ENCODE results near the gene PXDN. TPM values are rescaled to one million over a fixed set of nuclear protein-coding genes. Genes with fewer than 3 reads are reported as not detected.

PXDN gene
- total and polyA plus RNA-seq, 4 donors, result 10.6 to 109 (median 81.7) TPM

GRCh38 chr2:1588051-1588977 is 156.0 kb downstream of the PXDN start:
- intact Hi-C loops (cut with DNase I), result no loop called here
- no peak for ATAC-seq (ENCODE audit: low FRiP score)
- H3K4me1 ChIP-seq (ENCODE audit: control insufficient read depth in 1 of 2, insufficient read depth in 2 of 2, low read length in 2 of 2), result no peaks in the 10 kb centered on the region
- H3K36me3 ChIP-seq (ENCODE audit: control insufficient read depth in 1 of 2, insufficient read depth in 2 of 2, low read length in 1 of 2), result no peaks in the 10 kb centered on the region
- no peaks in the 10 kb centered on the region for H3K9me3 ChIP-seq (ENCODE audit: control insufficient read depth, low read length)
- 90 to 93% methylated on average over 27 of the region's 27 CpGs for WGBS, 2 donors
- H3K27me3 ChIP-seq (ENCODE audit: control insufficient read depth in 1 of 2, insufficient read depth in 2 of 2, low read length in 1 of 2), result no peaks in the 10 kb centered on the region
- H3K4me3 ChIP-seq (ENCODE audit: low read length in 2 of 2), result no peak overlapping the region
- no peak overlapping the region for H3K27ac ChIP-seq (ENCODE audit: low read depth in 1 of 2, low read length in 2 of 2)
- peak in 1 of 2 donors; percentile 61 for DNase-seq

- H3K4me1 ChIP-seq (ENCODE audit: control insufficient read depth in 1 of 2, insufficient read depth in 2 of 2, low read length in 2 of 2), result no peaks in the 10 kb centered on the region
- intact Hi-C loops (cut with DNase I), result no loop called here
- no peaks in the 10 kb centered on the region for H3K27me3 ChIP-seq (ENCODE audit: control insufficient read depth in 1 of 2, insufficient read depth in 2 of 2, low read length in 1 of 2)
- 83 to 93% methylated on average over 14 to 17 of the region's 17 CpGs for WGBS, 2 donors
- no peaks in the 10 kb centered on the region for H3K36me3 ChIP-seq (ENCODE audit: control insufficient read depth in 1 of 2, insufficient read depth in 2 of 2, low read length in 1 of 2)
- no peak overlapping the region for H3K4me3 ChIP-seq (ENCODE audit: low read length in 2 of 2)
- no peaks in the 10 kb centered on the region for H3K9me3 ChIP-seq (ENCODE audit: control insufficient read depth, low read length)
- H3K27ac ChIP-seq (ENCODE audit: low read depth in 1 of 2, low read length in 2 of 2), result no peak overlapping the region
- DNase-seq, result peak in 1 of 2 donors; percentile 70
- no peak for ATAC-seq (ENCODE audit: low FRiP score)
Measured at GRCh38 chr2:1586923-1587840, 157.1 kb downstream of the PXDN start.

GRCh38 chr2:1586251-1586922 is 157.9 kb downstream of the PXDN start:
- Histone ChIP-seq H3K27ac (ENCODE audit: low read depth in 1 of 2, low read length in 2 of 2) (no peak overlapping the region), H3K4me3 (ENCODE audit: low read length in 2 of 2) (no peak overlapping the region), H3K36me3 (ENCODE audit: control insufficient read depth in 1 of 2, insufficient read depth in 2 of 2, low read length in 1 of 2) (no peaks in the 10 kb centered on the region), H3K9me3 (ENCODE audit: control insufficient read depth, low read length) (no peaks in the 10 kb centered on the region), H3K4me1 (ENCODE audit: control insufficient read depth in 1 of 2, insufficient read depth in 2 of 2, low read length in 2 of 2) (no peaks in the 10 kb centered on the region), H3K27me3 (ENCODE audit: control insufficient read depth in 1 of 2, insufficient read depth in 2 of 2, low read length in 1 of 2) (no peaks in the 10 kb centered on the region)
- WGBS, 2 donors, result 93% methylated on average over 14 of the region's 14 CpGs
- intact Hi-C loops (cut with DNase I), result no loop called here
- peak in 1 of 2 donors; percentile 40 for DNase-seq
- ATAC-seq (ENCODE audit: low FRiP score), result no peak

GRCh38 chr2:1585635-1586034 is 158.7 kb downstream of the PXDN start:
- H3K36me3 ChIP-seq (ENCODE audit: control insufficient read depth in 1 of 2, insufficient read depth in 2 of 2, low read length in 1 of 2), result no peaks in the 10 kb centered on the region
- intact Hi-C loops (cut with DNase I), result no loop called here
- H3K27ac ChIP-seq (ENCODE audit: low read depth in 1 of 2, low read length in 2 of 2), result no peak overlapping the region
- H3K4me3 ChIP-seq (ENCODE audit: low read length in 2 of 2), result no peak overlapping the region
- ATAC-seq (ENCODE audit: low FRiP score), result no peak
- 93% methylated on average over 17 of the region's 17 CpGs for WGBS, 2 donors
- peak in 1 of 2 donors; percentile 54 for DNase-seq
- no peaks in the 10 kb centered on the region for H3K4me1 ChIP-seq (ENCODE audit: control insufficient read depth in 1 of 2, insufficient read depth in 2 of 2, low read length in 2 of 2)
- no peaks in the 10 kb centered on the region for H3K9me3 ChIP-seq (ENCODE audit: control insufficient read depth, low read length)
- no peaks in the 10 kb centered on the region for H3K27me3 ChIP-seq (ENCODE audit: control insufficient read depth in 1 of 2, insufficient read depth in 2 of 2, low read length in 1 of 2)

- no peaks in the 10 kb centered on the region for H3K36me3 ChIP-seq (ENCODE audit: control insufficient read depth in 1 of 2, insufficient read depth in 2 of 2, low read length in 1 of 2)
- peak in 1 of 2 donors; percentile 59 for DNase-seq
- no peak overlapping the region for H3K27ac ChIP-seq (ENCODE audit: low read depth in 1 of 2, low read length in 2 of 2)
- no peak overlapping the region for H3K4me3 ChIP-seq (ENCODE audit: low read length in 2 of 2)
- no peaks in the 10 kb centered on the region for H3K4me1 ChIP-seq (ENCODE audit: control insufficient read depth in 1 of 2, insufficient read depth in 2 of 2, low read length in 2 of 2)
- intact Hi-C loops (cut with DNase I), result no loop called here
- WGBS, 2 donors, result 93 to 95% methylated on average over 18 of the region's 18 CpGs
- no peaks in the 10 kb centered on the region for H3K9me3 ChIP-seq (ENCODE audit: control insufficient read depth, low read length)
- no peak for ATAC-seq (ENCODE audit: low FRiP score)
- no peaks in the 10 kb centered on the region for H3K27me3 ChIP-seq (ENCODE audit: control insufficient read depth in 1 of 2, insufficient read depth in 2 of 2, low read length in 1 of 2)
Measured at GRCh38 chr2:1584691-1585485, 159.4 kb downstream of the PXDN start.

- Histone ChIP-seq H3K27ac (ENCODE audit: low read depth in 1 of 2, low read length in 2 of 2) (no peak overlapping the region), H3K36me3 (ENCODE audit: control insufficient read depth in 1 of 2, insufficient read depth in 2 of 2, low read length in 1 of 2) (no peaks in the 10 kb centered on the region), H3K9me3 (ENCODE audit: control insufficient read depth, low read length) (no peaks in the 10 kb centered on the region), H3K4me3 (ENCODE audit: low read length in 2 of 2) (no peak overlapping the region), H3K4me1 (ENCODE audit: control insufficient read depth in 1 of 2, insufficient read depth in 2 of 2, low read length in 2 of 2) (no peaks in the 10 kb centered on the region), H3K27me3 (ENCODE audit: control insufficient read depth in 1 of 2, insufficient read depth in 2 of 2, low read length in 1 of 2) (no peaks in the 10 kb centered on the region)
- DNase-seq (peak in 1 of 2 donors; percentile 64), ATAC-seq (ENCODE audit: low FRiP score) (no peak)
- 94 to 97% methylated on average over 21 of the region's 21 CpGs for WGBS, 2 donors
- intact Hi-C loops (cut with DNase I), result no loop called here
Measured at GRCh38 chr2:1584051-1584531, 160.2 kb downstream of the PXDN start.

- peak in 1 of 2 donors; percentile 67 for DNase-seq
- no peak for ATAC-seq (ENCODE audit: low FRiP score)
- no peaks in the 10 kb centered on the region for H3K4me1 ChIP-seq (ENCODE audit: control insufficient read depth in 1 of 2, insufficient read depth in 2 of 2, low read length in 2 of 2)
- H3K36me3 ChIP-seq (ENCODE audit: control insufficient read depth in 1 of 2, insufficient read depth in 2 of 2, low read length in 1 of 2), result no peaks in the 10 kb centered on the region
- no peak overlapping the region for H3K27ac ChIP-seq (ENCODE audit: low read depth in 1 of 2, low read length in 2 of 2)
- intact Hi-C loops (cut with DNase I), result no loop called here
- no peaks in the 10 kb centered on the region for H3K9me3 ChIP-seq (ENCODE audit: control insufficient read depth, low read length)
- H3K4me3 ChIP-seq (ENCODE audit: low read length in 2 of 2), result no peak overlapping the region
- WGBS, 2 donors, result 92 to 96% methylated on average over 22 of the region's 22 CpGs
- no peaks in the 10 kb centered on the region for H3K27me3 ChIP-seq (ENCODE audit: control insufficient read depth in 1 of 2, insufficient read depth in 2 of 2, low read length in 1 of 2)
Measured at GRCh38 chr2:1582891-1583341, 161.4 kb downstream of the PXDN start.
